GM18502 (cell line): ENCODE measurements around the gene MTERF1.

ENCODE experiments used
- ATAC-seq: cut with Tn5 transposase; IDR thresholded peaks from one replicate; pipeline ENCODE4 v1.9.1; 2021; ENCODE audit warnings: mild to moderate bottlenecking; ENCODE audit not compliant: unreplicated experiment, poor library complexity

Gene MTERF1

GRCh38 chr7:91835826-91836368 is 44.6 kb downstream of the MTERF1 start:
- no peak for ATAC-seq

- ATAC-seq, result no peak
Observed at GRCh38 chr7:91835091-91835825, 45.2 kb downstream of the MTERF1 start.

DNA sequence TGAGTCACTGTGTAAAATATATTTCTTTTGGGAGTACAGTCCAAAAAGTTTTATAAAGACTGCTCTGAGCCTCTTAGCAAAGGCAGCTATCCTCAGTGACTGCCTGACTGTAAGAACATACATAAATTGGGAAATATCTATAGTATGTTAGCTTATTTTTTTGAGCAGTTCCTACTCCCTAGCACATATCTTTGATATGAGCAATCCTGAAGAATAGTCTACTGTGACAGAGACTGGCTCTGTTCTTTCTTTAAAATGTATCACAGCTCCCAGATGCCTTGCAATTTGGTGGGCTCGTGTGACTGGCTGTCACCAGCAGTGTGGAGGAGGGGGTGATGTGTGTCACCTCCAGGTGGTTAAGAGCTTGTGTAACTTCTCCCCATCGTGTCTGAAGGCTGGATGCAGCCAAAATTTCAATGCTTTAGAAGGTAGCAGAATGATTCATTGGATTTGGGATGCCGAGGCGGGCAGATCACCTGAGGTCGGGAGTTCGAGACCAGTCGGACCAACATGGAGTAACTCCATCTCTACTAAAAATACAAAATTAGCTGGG is 47.9 kb downstream of the MTERF1 start:
- no peak for ATAC-seq

DNA sequence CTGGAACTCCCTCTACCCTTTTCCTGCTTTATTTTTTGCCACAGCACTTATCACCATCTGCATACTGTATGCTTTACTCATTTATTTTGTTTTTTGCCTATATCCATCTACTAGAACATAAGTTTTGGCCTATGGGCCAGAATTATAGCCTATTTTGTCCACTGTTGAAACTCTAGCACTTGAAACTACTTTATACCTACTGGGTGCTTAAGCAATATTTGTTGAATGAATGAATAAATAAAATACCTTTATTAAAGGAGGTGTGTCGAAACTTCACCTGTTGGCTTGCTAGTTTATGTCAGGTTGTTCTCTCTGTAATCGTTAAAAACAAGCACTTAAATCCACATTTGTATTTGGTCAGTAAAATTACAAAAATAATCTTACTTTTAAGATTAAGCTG is 53.3 kb downstream of the MTERF1 start:
- ATAC-seq, result no peak

GRCh38 chr7:91826377-91826776 is 54.1 kb downstream of the MTERF1 start:
- no peak for ATAC-seq

DNA sequence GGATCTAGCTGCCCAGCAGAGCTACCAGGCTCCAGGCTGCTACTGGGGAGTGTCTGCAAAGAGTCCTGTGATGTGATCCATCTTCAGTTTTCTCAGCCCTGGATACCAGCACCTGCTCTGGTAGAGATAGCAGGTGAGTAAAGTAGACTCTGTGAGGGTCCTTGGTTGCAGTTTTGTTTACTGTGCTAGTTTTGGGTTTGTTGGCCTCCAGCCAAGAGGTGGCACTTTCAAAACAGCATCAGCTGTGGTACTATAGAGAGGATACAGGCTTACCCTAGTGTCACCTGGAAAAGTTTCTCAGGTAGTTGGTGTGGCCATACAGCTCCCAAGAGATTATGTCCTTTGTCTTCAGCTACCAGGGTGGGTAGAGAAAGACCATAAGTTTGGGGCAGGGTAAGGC is 56.3 kb downstream of the MTERF1 start:
- ATAC-seq, result no peak
